Retinal pigment epithelial cell (primary cell): ENCODE measurements around the gene KATNB1.
A peak's percentile ranks its signal among the peaks of the same experiment; 100 is the strongest.
"Not testable (repeated sequence)": the region's sequence is repeated elsewhere in the genome, so short reads cannot be mapped to it uniquely, and the experiment has no call there.

ENCODE experiments used
- DNase-seq: peaks from one replicate; pipeline ENCODE4 v3.0.0-alpha.2; 2010; ENCODE audit warnings: low read depth
- H3K4me3 ChIP-seq: 2 replicates; pipeline ENCODE4 v1.5.1; 2011; ENCODE audit warnings: mild to moderate bottlenecking, low read length, control low read depth, moderate library complexity
- CTCF ChIP-seq: conservative IDR thresholded peaks from 2 replicates; pipeline ENCODE4 v1.5.1; 2011; ENCODE audit warnings: low read depth, low read length, control low read depth, inconsistent platforms

KATNB1 gene

GRCh38 chr16:57725976-57726375, 9.6 kb upstream of the KATNB1 start:
- no peak overlapping the region for H3K4me3 ChIP-seq
- no peak for DNase-seq
- no peak for TF ChIP-seq CTCF

GRCh38 chr16:57726433-57726947, 9.1 kb upstream of the KATNB1 start:
- TF ChIP-seq CTCF: no peak
- H3K4me3 ChIP-seq: no peak overlapping the region
- DNase-seq: no peak

- H3K4me3 ChIP-seq: no peak overlapping the region
- peak; percentile 8 for TF ChIP-seq CTCF
- no peak for DNase-seq
Measured at GRCh38 chr16:57727610-57728009, 8.0 kb upstream of the KATNB1 start.

GRCh38 chr16:57728336-57729181, 7.0 kb upstream of the KATNB1 start:
- no peak for TF ChIP-seq CTCF
- H3K4me3 ChIP-seq: no peak overlapping the region
- DNase-seq: no peak

- no peak for DNase-seq
- TF ChIP-seq CTCF: no peak
- no peak overlapping the region for H3K4me3 ChIP-seq
Measured at GRCh38 chr16:57729182-57729484, 6.4 kb upstream of the KATNB1 start.

GRCh38 chr16:57729852-57730251, 5.7 kb upstream of the KATNB1 start:
- not testable (repeated sequence) for DNase-seq, H3K4me3 ChIP-seq

- no peak overlapping the region for H3K4me3 ChIP-seq
- no peak for TF ChIP-seq CTCF
Measured at GRCh38 chr16:57730771-57731730, 4.5 kb upstream of the KATNB1 start.

More at GRCh38 chr16:57730771-57731730, 4.5 kb upstream of the KATNB1 start:
- no peak for DNase-seq
